GM12878 (cell line): ENCODE results near the gene KAZN. TPM values are rescaled to one million over a fixed set of nuclear protein-coding genes. Genes with fewer than 3 reads are reported as not detected.

Source experiments
- ATAC-seq: fragments of 200-7000 bp; cut with Tn5 transposase; 3 replicates; pipeline ENCODE4 v1.9.1; 2020; ENCODE audit warnings: mild to moderate bottlenecking, moderate library complexity
- BruUV-seq: library from RNA; stranded (reverse); fragments of 400-500 nt; replicated peaks from 2 replicates; lab custom pipeline; 2021; lab: Mats Ljungman, UMichigan
- CTCF ChIA-PET: fragments of 300-600 bp; sonication (Branson Sonifier 250); formaldehyde crosslinking; extraction: SDS; loops from one replicate; lab custom pipeline; 2021; ENCODE audit warnings: inconsistent platforms; lab: Yijun Ruan, JAX
- POLR2A ChIA-PET: fragments of 350-600 bp; formaldehyde crosslinking; extraction: SDS; loops from one replicate; lab custom pipeline; 2021; ENCODE audit warnings: inconsistent platforms; lab: Charles Lee
- RAD21 ChIA-PET: fragments of 300-600 bp; sonication (Branson Sonifier 250); formaldehyde crosslinking; loops from one replicate; lab custom pipeline; 2023; ENCODE audit warnings: antibody characterized with exemption; ENCODE audit not compliant: unreplicated experiment; lab: Charles Lee
- SMC1A ChIA-PET: fragments of 300-600 bp; sonication (Branson Sonifier 250); formaldehyde crosslinking; loops from one replicate; lab custom pipeline; 2023; ENCODE audit not compliant: unreplicated experiment, uncharacterized antibody; lab: Charles Lee
- DNase-seq: peaks from one replicate; pipeline ENCODE4 v3.0.0-alpha.2; 2011; ENCODE audit warnings: low read depth, low spot score
- FAIRE-seq: peaks from 3 replicates; lab custom pipeline; 2011; peaks lifted over from hg19 to GRCh38; lab: Jason Lieb, UNC
- H2AFZ ChIP-seq: 2 replicates; pipeline ENCODE4 v1.6.0; 2011; ENCODE audit warnings: low read depth, low read length, control low read depth; ENCODE audit not compliant: control insufficient read depth
- H3K27ac ChIP-seq: 2 replicates; pipeline ENCODE4 v1.5.1; 2011; ENCODE audit warnings: control low read depth; ENCODE audit not compliant: control insufficient read depth, insufficient read depth
- H3K27me3 ChIP-seq, 2 experiments: replicated peaks in 1 of 2; 2 replicates each; pipeline versions ENCODE4 v1.6.0 to v1.6.1; 2011; ENCODE audit warnings: low read length in 1 of 2; ENCODE audit not compliant: control insufficient read depth in 2 of 2, insufficient read depth in 2 of 2
- H3K36me3 ChIP-seq, 2 experiments: 2 replicates each; pipeline ENCODE4 v1.5.1; 2011; ENCODE audit warnings: low read length in 1 of 2; ENCODE audit not compliant: control insufficient read depth in 2 of 2, insufficient read depth in 2 of 2
- H3K4me1 ChIP-seq: 2 replicates; pipeline ENCODE4 v1.6.1; 2011; ENCODE audit warnings: mild to moderate bottlenecking, low read length, moderate library complexity, mixed read lengths; ENCODE audit not compliant: control insufficient read depth, insufficient read depth
- H3K4me2 ChIP-seq: 2 replicates; pipeline ENCODE4 v1.6.0; 2011; ENCODE audit warnings: control low read depth; ENCODE audit not compliant: control insufficient read depth, insufficient read depth
- H3K4me3 ChIP-seq: fragments of 200-600 bp; sonication (generic); 2 replicates; pipeline ENCODE4 v1.5.1; 2016
- H3K79me2 ChIP-seq: 2 replicates; pipeline ENCODE4 v1.6.0; 2011; ENCODE audit warnings: low read length; ENCODE audit not compliant: control insufficient read depth, insufficient read depth
- H3K9ac ChIP-seq: 2 replicates; pipeline ENCODE4 v1.8.0; 2011; ENCODE audit warnings: low read length, control low read depth, mixed read lengths; ENCODE audit not compliant: control insufficient read depth, insufficient read depth
- H3K9me3 ChIP-seq: replicated peaks from 3 replicates; pipeline ENCODE4 v1.5.1; 2011; ENCODE audit warnings: mild to moderate bottlenecking, low read length; ENCODE audit not compliant: control insufficient read depth, insufficient read depth
- H4K20me1 ChIP-seq: 2 replicates; pipeline ENCODE4 v1.6.0; 2011; ENCODE audit not compliant: control insufficient read depth, insufficient read depth
- CHD4 ChIP-seq: fragments of 200-600 bp; sonication (generic); IDR thresholded peaks from 2 replicates; pipeline ENCODE4 v1.6.1; 2016; ENCODE audit warnings: mild to moderate bottlenecking
- JUND ChIP-seq: IDR thresholded peaks from 2 replicates; pipeline ENCODE4 v1.6.1; 2012; ENCODE audit warnings: low read depth, mild to moderate bottlenecking, low read length, improper control_type of control experiment, moderate library complexity
- MTA3 ChIP-seq: IDR thresholded peaks from 2 replicates; pipeline ENCODE4 v1.6.1; 2012; ENCODE audit warnings: low read length, inconsistent platforms, borderline replicate concordance
- PML ChIP-seq: IDR thresholded peaks from 2 replicates; pipeline ENCODE4 v1.6.1; 2012; ENCODE audit warnings: low read length, inconsistent platforms
- POLR2A ChIP-seq: IDR thresholded peaks from 2 replicates; pipeline ENCODE4 v1.6.1; 2011; ENCODE audit warnings: low read depth, mild to moderate bottlenecking, low read length
- REST ChIP-seq: IDR thresholded peaks from 2 replicates; pipeline ENCODE4 v1.6.1; 2012; ENCODE audit warnings: mild to moderate bottlenecking, low read depth, low read length
- SKIL ChIP-seq: fragments of 450-650 bp; IDR thresholded peaks from 2 replicates; pipeline ENCODE4 v1.6.1; 2017; ENCODE audit warnings: mild to moderate bottlenecking, low read depth, inconsistent platforms; ENCODE audit not compliant: poor library complexity, severe bottlenecking
- SREBF1 ChIP-seq: IDR thresholded peaks from 2 replicates; pipeline ENCODE4 v1.6.1; 2012; ENCODE audit warnings: mild to moderate bottlenecking, low read length
- STAT1 ChIP-seq: fragments of 450-650 bp; conservative IDR thresholded peaks from 2 replicates; pipeline ENCODE4 v1.6.1; 2014; ENCODE audit warnings: antibody characterized with exemption, mild to moderate bottlenecking
- ZNF592 ChIP-seq: fragments of 450-650 bp; IDR thresholded peaks from 2 replicates; pipeline ENCODE4 v1.6.1; 2017; ENCODE audit warnings: mild to moderate bottlenecking, moderate library complexity
- ZZZ3 ChIP-seq: IDR thresholded peaks from 2 replicates; pipeline ENCODE4 v1.6.1; 2011; ENCODE audit warnings: low read depth; ENCODE audit not compliant: control insufficient read depth, insufficient read length
- WGBS: methylation state at CpG from one replicate; pipeline ENCODE4 v1.1.6; 2016; ENCODE audit warnings: low lambda C conversion rate; ENCODE audit not compliant: insufficient replicate concordance, insufficient coverage; ENCODE audit errors: missing lambda C conversion rate; 5-methylcytosine and 5-hydroxymethylcytosine counted together
- in situ Hi-C: fragments of 300-500 bp; cut with MboI; formaldehyde crosslinking; loops from 9 replicates; pipeline ENCODE4 v1.14.3; 2018; ENCODE audit warnings: mixed read lengths
- intact Hi-C: fragments of 100-400 bp; cut with micrococcal nuclease; formaldehyde crosslinking; loops from one replicate; pipeline ENCODE4 v1.14.2; 2022; ENCODE audit not compliant: unreplicated experiment
- polyA plus RNA-seq, 11 experiments: library from polyadenylated mRNA; depleted of rRNA in 4 of 11; unstranded in 6 of 11; stranded (reverse) in 5 of 11; fragments of >200 nt; fragmentation: Nextera tagmentation in 4 of 11; fragmentation: Illumina TruSeq in 1 of 11; extraction: Ambion mirVana in 4 of 11; extraction: Trizol in 1 of 11; gene quantifications; 1 replicate in 1 of 11; 2 replicates in 10 of 11; pipeline versions ENCODE4 v1.2.1 to v1.2.3, GENCODE V29; 2011 to 2016; ENCODE audit warnings: inconsistent platforms in 2 of 11, missing spikeins in 2 of 11, low read depth in 1 of 11
- total RNA-seq, 4 experiments: library from RNA; depleted of rRNA in 3 of 4; stranded (reverse); fragments of >200 nt in 3 of 4; fragmentation: Illumina TruSeq in 1 of 4; extraction: Trizol in 1 of 4; gene quantifications; 2 replicates each; pipeline versions ENCODE4 v1.2.1 to v1.2.3, GENCODE V29; 2013 to 2021

The KAZN gene
- total and polyA plus RNA-seq, 10 of the 15 experiments (the other 5 are each of a cell fraction or from before 2014, with no cell fraction given), result 0.72 to 4.0 (median 1.2) TPM

- no peak overlapping the region for H3K4me2 ChIP-seq
- H3K36me3 ChIP-seq, result no peaks in the 10 kb centered on the region
- CTCF ChIA-PET, result interaction anchor here (0.5 to 1.0 kb wide), 2 partner anchors 9 to 15 kb away, joined by 3 to 4 read pairs; no protein-coding TSS in a partner anchor
- no peak overlapping the region for H2AFZ ChIP-seq
- no TSS peak for BruUV-seq
- SMC1A ChIA-PET, result interaction anchor here (0.7 kb wide), 1 partner anchor 9 kb away, joined by 3 read pairs; no protein-coding TSS in a partner anchor
- no peak for DNase-seq
- no peaks in the 10 kb centered on the region for H3K27me3 ChIP-seq
- H3K9me3 ChIP-seq, result peaks cover 2% of the 10 kb centered on the region; the same call in 2 of the 3 replicates
- intact Hi-C loops, result no loop called here
- no peaks in the 10 kb centered on the region for H3K4me1 ChIP-seq
- TF ChIP-seq STAT1, result no peak
- no peak for TF ChIP-seq MTA3
- no peak for TF ChIP-seq ZZZ3
- TF ChIP-seq SKIL, result no peak
- no peak for TF ChIP-seq REST
- TF ChIP-seq SREBF1, result no peak
- no peak for TF ChIP-seq JUND
- TF ChIP-seq ZNF592, result no peak
- no peak for TF ChIP-seq POLR2A
- no peak for TF ChIP-seq CHD4
- TF ChIP-seq PML, result no peak
- RAD21 ChIA-PET, result no interaction called here
- ATAC-seq, result no peak
- 0% methylated on average over 2 of the region's 2 CpGs for WGBS
- POLR2A ChIA-PET, result interaction anchor here (0.6 kb wide), 1 partner anchor 76 kb away, joined by 3 read pairs; no protein-coding TSS in a partner anchor
- FAIRE-seq, result no peak
- no peaks in the 10 kb centered on the region for H3K79me2 ChIP-seq
- H3K4me3 ChIP-seq, result no peak overlapping the region
- H3K9ac ChIP-seq, result no peak overlapping the region
- no peaks in the 10 kb centered on the region for H4K20me1 ChIP-seq
- no peak overlapping the region for H3K27ac ChIP-seq
- in situ Hi-C loops, result no loop called here
Observed at GRCh38 chr1:14844923-14845617, 246.6 kb downstream of the KAZN start.
